SU-DHL-6 (cell line): ENCODE measurements around the gene ATP10D.

ENCODE experiments used
- H2AFZ ChIP-seq: fragments of 200-600 bp; sonication (generic); 2 replicates; pipeline ENCODE4 v1.6.1; 2014; ENCODE audit warnings: low read depth, mild to moderate bottlenecking, moderate library complexity, mixed read lengths, antibody characterized with exemption, low read length; ENCODE audit not compliant: severe bottlenecking
- H3F3A ChIP-seq: fragments of 200-600 bp; shearing (Covaris generic); 2 replicates; pipeline ENCODE4 v1.6.0; 2016; ENCODE audit warnings: antibody characterized with exemption, mild to moderate bottlenecking; ENCODE audit not compliant: insufficient read depth
- H3K27ac ChIP-seq: fragments of 200-600 bp; sonication (generic); 2 replicates; pipeline ENCODE4 v1.5.1; 2016; ENCODE audit warnings: low read depth, mild to moderate bottlenecking, low read length, moderate library complexity, mixed read lengths
- H3K27me3 ChIP-seq: fragments of 200-600 bp; sonication (generic), shearing (Covaris generic); 2 replicates; pipeline ENCODE4 v1.6.0; 2014; ENCODE audit warnings: mild to moderate bottlenecking, low read length
- H3K36me3 ChIP-seq: fragments of 200-600 bp; sonication (generic); 2 replicates; pipeline ENCODE4 v1.6.1; 2014; ENCODE audit warnings: mild to moderate bottlenecking, low read length, mixed read lengths
- H3K4me2 ChIP-seq: fragments of 300-600, 200-600 bp; shearing (Covaris generic), sonication (generic); 2 replicates; pipeline ENCODE4 v1.6.0; 2014; ENCODE audit warnings: low read length, low read depth, mild to moderate bottlenecking; ENCODE audit not compliant: poor library complexity, severe bottlenecking
- H3K4me3 ChIP-seq: fragments of 200-600 bp; sonication (generic); 2 replicates; pipeline ENCODE4 v1.5.1; 2014; ENCODE audit warnings: antibody characterized with exemption, low read length, mild to moderate bottlenecking, mixed read lengths; ENCODE audit not compliant: insufficient read depth, poor library complexity, severe bottlenecking
- H3K79me2 ChIP-seq: fragments of 200-600 bp; sonication (generic); 2 replicates; pipeline ENCODE4 v1.6.1; 2014; ENCODE audit warnings: mild to moderate bottlenecking, low read length, moderate library complexity; ENCODE audit not compliant: insufficient read depth
- H3K9ac ChIP-seq: fragments of 200-600 bp; sonication (generic); 2 replicates; pipeline ENCODE4 v1.7.0; 2014; ENCODE audit warnings: mild to moderate bottlenecking, low read length
- H3K9me2 ChIP-seq: fragments of 200-600 bp; sonication (generic); replicated peaks from 2 replicates; pipeline ENCODE4 v1.6.1; 2014; ENCODE audit warnings: low read length; ENCODE audit not compliant: insufficient read depth
- H3K9me3 ChIP-seq: fragments of 200-600 bp; sonication (generic); 2 replicates; pipeline ENCODE4 v1.6.1; 2014; ENCODE audit warnings: low read length, mixed read lengths; ENCODE audit not compliant: insufficient read depth
- H4K20me1 ChIP-seq: fragments of 200-600 bp; sonication (generic); 2 replicates; pipeline ENCODE4 v1.6.1; 2014; ENCODE audit warnings: low read depth, mild to moderate bottlenecking, antibody characterized with exemption, low read length, moderate library complexity, mixed read lengths
- EZH2phosphoT487 ChIP-seq: fragments of 200-600 bp; sonication (generic), shearing (Covaris generic); conservative IDR thresholded peaks from 2 replicates; pipeline ENCODE4 v1.6.1; 2018; ENCODE audit warnings: mild to moderate bottlenecking, antibody characterized with exemption, low read length, moderate library complexity, mixed read lengths
- TF ChIP-seq, protein P1 (sequence below): fragments of 200-600 bp; sonication (generic); IDR thresholded peaks from one replicate; pipeline ENCODE4 v1.5.1; 2017; ENCODE audit warnings: antibody characterized with exemption, mild to moderate bottlenecking, low read length, moderate library complexity; ENCODE audit not compliant: insufficient read depth, poor library complexity, severe bottlenecking

The ATP10D gene

DNA sequence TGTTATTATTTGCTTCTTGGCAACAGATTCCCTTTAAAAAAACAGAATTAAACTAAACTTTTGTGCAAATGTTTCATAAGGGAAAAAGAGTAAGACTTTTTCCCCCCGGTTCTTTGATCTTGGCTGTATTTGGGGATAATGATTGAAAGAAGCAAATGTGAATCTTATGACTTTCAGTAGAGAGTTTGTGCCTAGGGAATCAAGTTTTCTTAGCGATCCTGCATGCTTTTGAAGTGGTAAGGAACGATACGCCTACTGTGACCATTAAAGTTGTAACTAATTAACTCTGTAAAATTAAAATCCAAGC, 9.0 kb downstream of the ATP10D start:
- Histone ChIP-seq H3K27ac (no peak overlapping the region), H3K79me2 (no peaks in the 10 kb centered on the region), H3K27me3 (no peaks in the 10 kb centered on the region), H3K36me3 (no peaks in the 10 kb centered on the region), H2AFZ (no peak overlapping the region), H3K4me2 (no peak overlapping the region), H3K9ac (no peak overlapping the region), H3K9me2 (no peaks in the 10 kb centered on the region), H3F3A (no peaks in the 10 kb centered on the region), H4K20me1 (no peaks in the 10 kb centered on the region), H3K4me3 (no peak overlapping the region), H3K9me3 (no peaks in the 10 kb centered on the region)
- TF ChIP-seq, protein P1, sequence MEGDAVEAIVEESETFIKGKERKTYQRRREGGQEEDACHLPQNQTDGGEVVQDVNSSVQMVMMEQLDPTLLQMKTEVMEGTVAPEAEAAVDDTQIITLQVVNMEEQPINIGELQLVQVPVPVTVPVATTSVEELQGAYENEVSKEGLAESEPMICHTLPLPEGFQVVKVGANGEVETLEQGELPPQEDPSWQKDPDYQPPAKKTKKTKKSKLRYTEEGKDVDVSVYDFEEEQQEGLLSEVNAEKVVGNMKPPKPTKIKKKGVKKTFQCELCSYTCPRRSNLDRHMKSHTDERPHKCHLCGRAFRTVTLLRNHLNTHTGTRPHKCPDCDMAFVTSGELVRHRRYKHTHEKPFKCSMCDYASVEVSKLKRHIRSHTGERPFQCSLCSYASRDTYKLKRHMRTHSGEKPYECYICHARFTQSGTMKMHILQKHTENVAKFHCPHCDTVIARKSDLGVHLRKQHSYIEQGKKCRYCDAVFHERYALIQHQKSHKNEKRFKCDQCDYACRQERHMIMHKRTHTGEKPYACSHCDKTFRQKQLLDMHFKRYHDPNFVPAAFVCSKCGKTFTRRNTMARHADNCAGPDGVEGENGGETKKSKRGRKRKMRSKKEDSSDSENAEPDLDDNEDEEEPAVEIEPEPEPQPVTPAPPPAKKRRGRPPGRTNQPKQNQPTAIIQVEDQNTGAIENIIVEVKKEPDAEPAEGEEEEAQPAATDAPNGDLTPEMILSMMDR: no peak
- no peak for TF ChIP-seq EZH2phosphoT487

GRCh38 chr4:47498899-47499298, 13.8 kb downstream of the ATP10D start:
- Histone ChIP-seq H3K27me3 (no peaks in the 10 kb centered on the region), H3K9ac (no peak overlapping the region), H3K79me2 (no peaks in the 10 kb centered on the region), H3K9me3 (no peaks in the 10 kb centered on the region), H3K4me3 (peak overlapping the region; percentile 31), H3K9me2 (no peaks in the 10 kb centered on the region), H4K20me1 (no peaks in the 10 kb centered on the region), H3F3A (no peaks in the 10 kb centered on the region), H2AFZ (no peak overlapping the region), H3K27ac (peak overlapping the region; percentile 66), H3K36me3 (no peaks in the 10 kb centered on the region), H3K4me2 (peak overlapping the region; percentile 83)
- TF ChIP-seq, protein P1: no peak
- TF ChIP-seq EZH2phosphoT487: no peak

GRCh38 chr4:47499700-47500099, 14.6 kb downstream of the ATP10D start:
- peak overlapping the region; percentile 83 for H3K4me2 ChIP-seq

More at GRCh38 chr4:47499700-47500099, 14.6 kb downstream of the ATP10D start:
- Histone ChIP-seq H3K27me3 (no peaks in the 10 kb centered on the region), H4K20me1 (no peaks in the 10 kb centered on the region), H2AFZ (peak overlapping the region; percentile 9), H3K9me3 (no peaks in the 10 kb centered on the region), H3K9ac (peak overlapping the region; percentile 11; the same call in 1 of the 2 replicates), H3F3A (no peaks in the 10 kb centered on the region), H3K36me3 (no peaks in the 10 kb centered on the region), H3K27ac (peak overlapping the region; percentile 66), H3K4me3 (peak overlapping the region; percentile 31), H3K9me2 (no peaks in the 10 kb centered on the region), H3K79me2 (no peaks in the 10 kb centered on the region)
- TF ChIP-seq, protein P1: no peak
- no peak for TF ChIP-seq EZH2phosphoT487
